GM18867 (cell line): ENCODE results near the gene DNAH17.
A peak's percentile ranks its signal among the peaks of the same experiment; 100 is the strongest.

Experiments used
- ATAC-seq: cut with Tn5 transposase; IDR thresholded peaks from one replicate; pipeline ENCODE4 v1.9.1; 2021; ENCODE audit warnings: mild to moderate bottlenecking, moderate library complexity; ENCODE audit not compliant: unreplicated experiment

The DNAH17 gene

GRCh38 chr17:78397681-78398101 is 179.5 kb downstream of the DNAH17 start:
- ATAC-seq, result no peak

- ATAC-seq, result no peak
Measured at GRCh38 chr17:78396441-78397337, 180.5 kb downstream of the DNAH17 start.

DNA sequence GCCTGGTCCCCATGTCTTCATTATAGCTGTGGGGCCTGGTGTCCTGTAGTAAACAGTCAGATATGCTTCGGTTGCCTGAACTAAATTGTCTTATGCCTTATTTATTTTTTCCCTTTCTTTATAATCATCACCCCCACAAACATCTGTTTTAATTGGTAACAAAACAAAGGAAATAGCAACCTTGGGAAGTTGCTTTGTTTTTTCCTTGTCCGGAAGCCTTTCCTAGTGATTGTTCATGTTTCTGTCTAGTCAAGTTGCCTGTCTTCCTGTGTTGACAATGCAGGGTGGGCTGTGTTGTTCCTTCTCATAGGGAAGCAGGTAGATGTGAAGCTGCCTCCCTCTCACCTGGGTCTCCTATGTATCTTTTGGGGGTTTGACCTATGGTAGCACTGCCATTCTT is 182.0 kb downstream of the DNAH17 start:
- ATAC-seq, result no peak

DNA sequence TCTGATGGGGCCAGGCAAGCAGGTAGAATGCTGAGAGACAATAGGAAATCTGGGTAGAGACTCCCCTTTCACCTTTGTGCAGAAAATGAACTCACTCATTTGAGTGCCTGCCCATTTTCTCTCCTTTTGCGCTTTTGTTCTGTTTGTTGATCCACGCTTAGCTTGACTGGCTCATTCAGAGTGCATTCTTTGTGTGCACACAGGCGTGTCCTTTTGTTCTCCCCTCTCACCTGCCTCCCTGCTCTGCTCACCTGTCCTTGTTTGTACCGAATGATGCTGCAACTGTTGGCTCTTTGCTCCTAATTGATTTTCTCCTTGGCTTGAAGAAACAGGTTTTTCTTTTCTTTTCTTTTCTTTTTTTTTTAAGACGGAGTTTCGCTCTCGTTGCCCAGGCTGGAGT is 183.0 kb downstream of the DNAH17 start:
- no peak for ATAC-seq

DNA sequence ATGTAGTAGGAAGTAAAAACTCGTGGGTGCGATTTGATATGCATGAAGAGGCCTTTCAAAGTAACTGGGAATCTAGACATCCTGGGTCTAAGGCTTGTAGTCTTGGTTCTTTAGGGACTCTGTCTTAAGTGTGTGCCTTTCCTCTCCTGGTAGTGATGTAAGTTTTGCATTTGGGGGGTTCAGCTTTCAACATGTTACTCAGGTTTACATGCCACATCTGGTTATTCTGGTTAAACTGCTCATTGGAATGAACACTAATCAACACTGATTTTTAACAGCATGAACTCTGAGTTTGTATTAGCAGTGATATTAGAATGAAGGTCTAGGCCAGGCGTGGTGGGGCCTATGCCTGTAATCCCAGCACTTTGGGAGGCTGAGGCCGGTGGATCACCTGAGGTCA is 183.6 kb downstream of the DNAH17 start:
- ATAC-seq, result no peak

- no peak for ATAC-seq
Measured at GRCh38 chr17:78392295-78392694, 184.9 kb downstream of the DNAH17 start.

- no peak for ATAC-seq
Measured at GRCh38 chr17:78391843-78392242, 185.4 kb downstream of the DNAH17 start.

- ATAC-seq, result no peak
Measured at GRCh38 chr17:78391051-78391431, 186.2 kb downstream of the DNAH17 start.

DNA sequence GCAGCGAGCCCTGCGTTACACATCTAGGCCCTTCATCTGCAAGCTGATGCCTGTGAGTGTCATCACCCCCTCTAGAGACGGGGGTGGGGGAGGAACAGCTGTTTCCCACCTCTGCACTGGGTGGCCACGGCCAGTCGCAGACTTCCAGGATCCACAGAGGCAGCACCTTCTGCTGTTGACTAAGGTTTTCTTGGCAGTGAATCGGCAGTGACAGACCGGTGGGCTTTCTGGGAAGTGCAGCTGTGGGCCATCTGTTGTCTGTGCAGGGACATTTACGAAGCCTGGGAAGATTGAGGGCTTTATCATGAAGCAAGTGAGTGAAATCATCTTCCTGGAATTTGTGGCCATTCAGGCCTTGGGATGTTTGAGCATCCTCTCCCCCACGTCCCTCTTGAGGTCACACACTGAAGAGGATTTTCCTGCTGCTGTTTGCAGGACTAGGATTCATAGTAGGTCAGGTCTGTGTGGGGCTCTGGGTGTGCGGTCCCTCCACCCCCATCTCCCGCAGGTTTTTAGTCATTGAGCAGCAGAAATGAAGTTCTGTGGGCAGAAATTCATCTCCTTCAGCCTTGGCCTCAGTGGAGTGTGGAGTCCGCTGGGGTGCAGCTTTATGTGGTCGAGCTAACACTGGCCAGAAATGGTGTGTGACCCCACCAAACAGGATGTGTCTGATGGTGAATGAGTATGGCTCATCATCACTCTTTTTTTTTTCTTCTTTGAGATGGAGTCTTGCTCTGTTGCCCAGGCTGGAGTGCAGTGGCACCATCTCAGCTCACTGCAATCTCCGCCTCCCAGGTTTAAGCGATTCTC is 186.8 kb downstream of the DNAH17 start:
- ATAC-seq, result no peak

DNA sequence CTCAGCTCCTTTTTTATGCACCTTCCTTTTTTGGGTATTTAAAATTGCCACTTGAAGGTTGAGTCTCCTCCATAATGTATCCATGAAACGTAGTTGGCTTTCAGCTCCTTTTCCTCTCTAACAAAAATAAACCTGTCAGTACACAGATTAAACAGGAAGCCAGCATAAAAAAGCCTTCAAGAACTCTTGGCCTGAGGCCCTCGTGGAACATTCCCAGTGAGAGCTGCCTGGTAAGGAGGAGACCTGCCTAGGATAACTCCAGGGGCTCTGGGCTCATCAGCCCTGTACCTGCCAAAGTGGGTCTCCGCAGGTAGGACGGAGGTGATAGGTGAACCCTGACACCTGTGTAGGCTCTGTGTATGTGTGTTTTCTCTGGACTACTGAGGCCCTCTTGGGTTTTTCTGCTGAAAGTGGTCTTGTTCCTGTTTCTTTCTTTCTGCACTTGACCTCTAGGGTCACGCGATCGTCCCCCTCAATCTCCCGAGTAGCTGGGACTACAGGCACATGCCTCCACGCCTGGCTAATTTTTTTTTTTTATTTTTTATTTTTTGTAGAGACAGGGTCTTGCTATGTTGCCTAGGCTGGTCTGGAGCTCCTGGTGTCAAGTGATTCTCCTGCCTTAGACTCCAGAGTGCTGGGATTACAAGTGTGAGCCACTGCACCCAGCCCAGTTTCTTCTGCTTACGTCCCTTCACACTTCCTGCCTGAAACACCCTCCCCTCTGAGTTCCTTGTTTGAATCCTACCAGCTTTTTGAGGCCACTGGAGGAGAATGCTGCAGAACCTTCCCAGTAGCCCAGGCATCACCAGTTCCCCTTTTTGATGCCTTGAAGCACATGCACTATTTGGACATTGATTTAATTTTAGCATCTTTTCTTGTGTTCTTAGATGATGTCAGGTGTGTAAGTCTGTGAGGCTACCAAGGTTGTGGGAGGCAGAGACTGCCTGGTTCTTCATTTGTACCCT is 188.9 kb downstream of the DNAH17 start:
- ATAC-seq, result no peak

GRCh38 chr17:78384479-78385175 is 192.6 kb downstream of the DNAH17 start:
- no peak for ATAC-seq

GRCh38 chr17:78383725-78384471 is 193.3 kb downstream of the DNAH17 start:
- ATAC-seq, result no peak

GRCh38 chr17:78381601-78382232 is 195.5 kb downstream of the DNAH17 start:
- no peak for ATAC-seq

DNA sequence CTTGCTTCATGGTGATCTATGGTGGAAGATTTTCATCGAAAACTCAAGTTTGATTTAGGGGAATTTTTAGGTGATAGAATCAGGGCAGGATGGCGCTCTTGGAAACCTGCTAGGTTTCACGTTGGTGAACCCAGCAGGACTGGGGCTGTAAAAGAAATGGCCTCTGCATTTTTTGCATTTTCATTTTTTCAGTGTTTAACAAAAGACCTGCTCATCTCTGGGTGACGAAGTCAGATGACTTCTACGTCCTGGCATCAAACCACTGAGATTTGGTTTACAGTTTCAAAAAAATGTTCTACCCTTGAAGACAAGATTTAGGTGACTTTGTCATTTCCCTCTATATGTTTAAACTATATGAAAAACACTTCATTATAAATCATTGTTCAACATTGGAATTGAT is 196.8 kb downstream of the DNAH17 start:
- ATAC-seq, result no peak

DNA sequence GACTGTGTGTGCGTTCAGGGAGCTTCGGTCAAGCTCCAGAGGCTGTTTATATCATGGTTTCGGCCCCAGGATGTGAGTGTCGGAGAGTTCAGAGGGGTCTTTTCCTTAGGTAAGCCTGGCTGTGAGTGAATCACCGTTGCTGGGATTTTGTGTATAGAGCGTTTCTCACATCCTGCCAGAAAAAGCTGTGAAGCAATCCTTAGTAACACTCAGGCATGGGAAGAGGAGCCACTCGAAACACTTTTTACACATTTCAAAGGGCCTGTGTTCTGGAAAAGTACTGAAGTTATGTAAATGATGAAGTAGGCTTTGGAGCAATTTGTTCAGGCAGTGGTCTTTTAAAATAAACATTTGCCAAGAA is 198.1 kb downstream of the DNAH17 start:
- no peak for ATAC-seq

DNA sequence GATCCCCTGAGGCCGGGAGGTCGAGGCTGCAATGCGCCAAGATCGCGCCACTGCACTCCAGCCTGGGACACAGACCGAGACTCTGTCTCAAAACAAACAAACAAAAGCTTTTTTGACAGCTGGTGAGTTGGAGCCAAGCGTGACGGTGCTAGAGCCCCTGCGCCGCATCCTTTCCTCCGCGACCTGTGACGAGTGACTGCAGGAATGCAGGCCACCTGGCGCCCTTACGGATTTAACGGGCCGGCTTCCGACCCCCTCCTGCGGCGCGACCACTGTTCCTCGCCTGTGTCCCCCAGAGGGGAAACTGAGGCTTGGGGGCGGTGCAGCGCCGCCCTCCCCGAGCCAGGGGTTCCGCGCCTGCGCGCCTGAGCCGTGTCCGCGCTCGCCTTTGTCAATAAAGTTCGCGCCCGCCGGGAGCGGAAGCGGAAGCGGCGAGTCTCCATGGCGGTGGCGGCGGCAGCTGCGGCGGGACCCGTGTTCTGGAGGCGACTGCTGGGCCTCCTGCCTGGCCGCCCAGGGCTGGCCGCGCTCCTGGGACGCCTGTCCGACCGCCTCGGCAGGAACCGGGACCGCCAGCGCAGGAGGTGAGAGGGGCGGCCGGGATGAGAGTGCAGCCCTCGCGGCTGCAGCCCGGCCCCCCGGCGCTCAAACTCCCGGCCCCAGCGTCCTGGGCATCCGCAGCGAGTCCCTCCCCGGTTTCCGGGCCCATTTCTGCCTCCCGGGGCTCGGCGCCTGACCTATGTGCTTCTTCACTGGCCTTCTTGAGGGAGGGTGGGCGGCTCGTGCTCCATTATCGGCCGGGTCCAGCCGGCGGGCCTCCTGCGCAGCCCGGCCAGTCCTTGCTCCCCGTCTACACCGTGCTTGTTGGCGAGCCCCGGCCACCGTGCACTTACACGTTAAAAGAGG is 198.7 kb downstream of the DNAH17 start, which contains the start of gene PGS1:
PGS1 (plus strand) TSS at position 425 of the 906 bp plus-strand sequence; CDS start at position 442, 17 bp downstream.
- ATAC-seq, result peak; percentile 57

DNA sequence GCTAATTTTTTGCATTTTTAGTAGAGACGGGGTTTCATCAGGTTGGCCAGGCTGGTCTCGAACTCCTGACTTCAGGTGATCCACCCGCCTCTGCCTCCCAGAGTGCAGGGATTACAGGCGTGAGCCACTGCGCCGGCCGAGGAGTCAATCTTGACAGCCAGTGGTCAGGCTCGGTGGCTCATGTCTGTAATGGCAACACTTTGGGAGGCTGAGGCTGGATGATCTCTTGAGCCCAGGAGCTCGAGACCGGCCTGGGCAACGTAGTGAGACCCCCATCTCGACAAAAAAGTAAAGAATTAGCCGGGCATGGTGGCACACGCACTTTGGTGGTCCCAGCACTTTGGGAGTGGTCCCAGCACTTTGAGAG is 199.4 kb downstream of the DNAH17 start:
- no peak for ATAC-seq

GRCh38 chr17:78376161-78376560 is 201.0 kb downstream of the DNAH17 start:
- ATAC-seq, result no peak
